Measurements from ENCODE around the gene MLH1. TPM values are rescaled to one million over a fixed set of nuclear protein-coding genes. Genes with fewer than 3 reads are reported as not detected.
"Not testable (repeated sequence)": the region's sequence is repeated elsewhere in the genome, so short reads cannot be mapped to it uniquely, and the experiment has no call there.

Gene MLH1
- total RNA-seq: 100 to 1,000 TPM in 1 of 2 experiments, 10 to 100 TPM in 1; 85.8 to 102 TPM

DNA sequence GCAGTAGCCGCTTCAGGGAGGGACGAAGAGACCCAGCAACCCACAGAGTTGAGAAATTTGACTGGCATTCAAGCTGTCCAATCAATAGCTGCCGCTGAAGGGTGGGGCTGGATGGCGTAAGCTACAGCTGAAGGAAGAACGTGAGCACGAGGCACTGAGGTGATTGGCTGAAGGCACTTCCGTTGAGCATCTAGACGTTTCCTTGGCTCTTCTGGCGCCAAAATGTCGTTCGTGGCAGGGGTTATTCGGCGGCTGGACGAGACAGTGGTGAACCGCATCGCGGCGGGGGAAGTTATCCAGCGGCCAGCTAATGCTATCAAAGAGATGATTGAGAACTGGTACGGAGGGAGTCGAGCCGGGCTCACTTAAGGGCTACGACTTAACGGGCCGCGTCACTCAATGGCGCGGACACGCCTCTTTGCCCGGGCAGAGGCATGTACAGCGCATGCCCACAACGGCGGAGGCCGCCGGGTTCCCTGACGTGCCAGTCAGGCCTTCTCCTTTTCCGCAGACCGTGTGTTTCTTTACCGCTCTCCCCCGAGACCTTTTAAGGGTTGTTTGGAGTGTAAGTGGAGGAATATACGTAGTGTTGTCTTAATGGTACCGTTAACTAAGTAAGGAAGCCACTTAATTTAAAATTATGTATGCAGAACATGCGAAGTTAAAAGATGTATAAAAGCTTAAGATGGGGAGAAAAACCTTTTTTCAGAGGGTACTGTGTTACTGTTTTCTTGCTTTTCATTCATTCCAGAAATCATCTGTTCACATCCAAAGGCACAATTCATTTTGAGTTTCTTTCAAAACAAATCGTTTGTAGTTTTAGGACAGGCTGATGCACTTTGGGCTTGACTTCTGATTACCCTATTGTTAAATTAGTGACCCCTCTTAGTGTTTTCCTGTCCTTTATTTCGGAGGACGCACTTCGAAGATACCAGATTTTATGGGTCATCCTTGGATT lies at the start of gene MLH1:
Gene MLH1 (plus strand): TSS at position 193 of the 958 bp plus-strand sequence. CDS start 30 bp downstream, at position 223.
- ChIA-PET CTCF (interaction anchor here (0.9 to 2.1 kb wide), 6 partner anchors 24 to 981 kb away, joined by 3 to 8 read pairs (median 4); no protein-coding TSS in a partner anchor), POLR2A (interaction anchor here (0.6 to 2.1 kb wide), 6 partner anchors 24 to 134 kb away, joined by 3 to 12 read pairs (median 3); partner anchors contain the start of gene TRANK1)
- Mint-ChIP-seq H3K36me3 (peaks cover 41% of the 10 kb centered on the region), H3K27ac (no peak within 1 kb of the TSS), H3K9me3 (no peaks in the 10 kb centered on the region), H3K4me3 (no peak within 1 kb of the TSS), H3K27me3 (no peaks in the 10 kb centered on the region), H3K4me1 (ENCODE audit: low read depth) (peaks cover 38% of the 10 kb centered on the region)
- intact Hi-C loops (cut with micrococcal nuclease): loop anchor here (1.0 to 10.0 kb wide), 8 partner anchors 48 to 1171 kb away; partner anchors contain the start of genes OXSR1 and TRANK1
- peak; percentile 100 for DNase-seq

DNA sequence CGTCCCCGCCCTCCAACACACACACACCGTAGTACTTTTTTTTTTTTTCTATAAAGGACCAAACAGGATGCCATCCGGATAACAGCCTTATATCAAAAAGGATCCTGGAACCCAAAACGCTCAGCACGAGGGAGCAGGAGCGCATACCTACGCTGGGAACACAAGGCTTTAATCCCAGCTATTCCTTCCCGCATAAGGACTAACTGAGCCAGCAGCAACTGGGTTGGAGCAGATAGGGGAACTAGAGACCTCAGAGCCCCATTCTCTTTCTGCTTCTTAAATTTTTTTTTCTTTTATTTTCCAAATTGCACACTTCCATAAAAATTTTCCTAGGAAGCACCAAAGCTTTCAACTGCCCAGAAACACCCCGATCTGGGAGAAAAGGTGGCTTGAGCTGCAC lies 49.7 kb upstream of the MLH1 start:
- peak overlapping the region; percentile 80 for H3K4me3 Mint-ChIP-seq
- no peak for DNase-seq
- CTCF ChIA-PET: interaction anchor here (1.0 to 3.2 kb wide), 3 partner anchors 15 to 37 kb away, joined by 4 to 39 read pairs (median 5); no protein-coding TSS in a partner anchor
- H3K4me1 Mint-ChIP-seq (ENCODE audit: low read depth): peaks cover 14% of the 10 kb centered on the region
- H3K36me3 Mint-ChIP-seq: peaks cover 9% of the 10 kb centered on the region
- H3K27me3 Mint-ChIP-seq: no peaks in the 10 kb centered on the region
- no peak overlapping the region for H3K27ac Mint-ChIP-seq
- peaks cover 19% of the 10 kb centered on the region for H3K9me3 Mint-ChIP-seq
- intact Hi-C loops (cut with micrococcal nuclease): no loop called here
- POLR2A ChIA-PET: interaction anchor here (0.6 to 2.7 kb wide), 4 partner anchors 46 to 92 kb away, joined by 3 to 12 read pairs (median 6); partner anchors contain the start of genes EPM2AIP1 and MLH1

DNA sequence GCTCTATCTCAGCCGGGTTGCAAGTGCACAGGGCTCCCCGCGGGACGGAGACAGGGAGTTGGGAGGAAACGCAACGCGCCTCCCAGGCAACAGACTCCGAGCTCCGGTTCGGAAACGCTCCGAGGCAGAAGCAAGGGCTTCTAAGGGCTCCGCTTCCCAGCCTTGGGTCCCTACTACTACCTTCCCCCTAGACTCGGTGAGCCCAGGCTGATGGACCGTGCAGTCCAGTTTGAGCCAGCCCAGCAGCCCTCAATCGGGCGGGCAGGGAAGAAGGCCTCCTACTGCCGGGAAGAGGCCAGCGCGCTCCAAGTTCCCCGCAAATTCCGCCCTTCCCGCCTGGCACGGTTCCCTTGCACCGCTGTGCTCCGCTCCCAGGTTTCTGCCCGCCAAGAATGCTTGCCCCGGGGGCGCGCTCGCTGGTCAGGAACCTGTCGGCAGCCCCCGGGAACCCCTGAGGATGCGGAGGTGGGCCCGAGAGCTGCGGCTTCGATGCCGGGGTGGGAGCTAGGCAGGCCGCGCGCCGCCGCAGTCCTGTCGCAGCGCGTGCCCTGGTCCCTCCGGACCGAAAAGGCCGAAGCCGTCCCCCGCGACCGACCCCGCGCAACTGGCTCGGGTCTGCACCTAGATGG lies 49.2 kb upstream of the MLH1 start:
- intact Hi-C loops (cut with micrococcal nuclease): loop anchor here (1.0 to 2.0 kb wide), 3 partner anchors 15 to 67 kb away; no protein-coding TSS in a partner anchor
- peak overlapping the region; percentile 80 for H3K4me3 Mint-ChIP-seq
- POLR2A ChIA-PET: interaction anchor here (0.6 to 2.7 kb wide), 6 partner anchors 36 to 92 kb away, joined by 3 to 12 read pairs (median 6); partner anchors contain the start of genes EPM2AIP1 and MLH1
- H3K27ac Mint-ChIP-seq: no peak overlapping the region
- H3K27me3 Mint-ChIP-seq: no peaks in the 10 kb centered on the region
- peak; percentile 50 for DNase-seq
- peaks cover 16% of the 10 kb centered on the region for H3K4me1 Mint-ChIP-seq (ENCODE audit: low read depth)
- peaks cover 23% of the 10 kb centered on the region for H3K9me3 Mint-ChIP-seq
- CTCF ChIA-PET: interaction anchor here (1.0 to 3.2 kb wide), 4 partner anchors 12 to 37 kb away, joined by 3 to 39 read pairs (median 4); no protein-coding TSS in a partner anchor
- H3K36me3 Mint-ChIP-seq: peaks cover 12% of the 10 kb centered on the region

DNA sequence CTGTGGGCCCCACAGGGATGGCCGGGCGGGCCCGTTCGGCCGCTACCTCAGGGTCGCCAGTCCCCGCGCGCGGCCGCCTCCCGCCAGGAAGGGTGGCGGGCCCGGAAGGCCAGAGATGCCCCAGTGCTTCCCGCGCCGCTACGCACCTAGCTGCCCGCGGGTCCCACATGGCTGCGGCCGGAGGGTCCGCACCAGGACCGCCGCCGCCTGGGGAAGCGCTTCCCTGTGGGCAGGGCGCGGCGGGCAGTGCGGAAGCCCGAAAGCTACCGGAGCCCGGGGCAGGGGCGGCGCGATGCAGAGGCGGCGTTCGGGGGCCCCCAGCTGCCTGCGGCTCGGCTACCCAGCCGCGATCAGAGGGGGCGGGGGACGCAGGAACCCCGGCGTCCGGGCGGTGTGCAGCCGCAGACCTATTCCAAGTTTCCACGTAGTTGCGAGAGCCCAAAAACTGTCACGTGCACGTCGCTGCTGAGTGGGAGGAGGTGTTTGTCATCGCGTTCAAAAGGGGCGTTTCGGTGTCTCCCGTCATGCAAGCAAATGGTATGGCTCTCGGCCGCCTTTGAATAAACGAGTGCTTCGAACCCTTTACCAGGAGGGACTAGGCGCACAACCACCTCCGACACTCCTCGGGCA lies 48.6 kb upstream of the MLH1 start, which contains the start of gene TRANK1:
Gene TRANK1 (minus strand): TSS at position 414 of the 630 bp plus-strand sequence. CDS start 245 bp downstream, at position 169.
- POLR2A ChIA-PET: interaction anchor here (1.0 to 2.7 kb wide), 5 partner anchors 37 to 68 kb away, joined by 3 to 12 read pairs (median 6); partner anchors contain the start of genes EPM2AIP1 and MLH1
- DNase-seq: peak; percentile 90
- Mint-ChIP-seq H3K27me3 (no peaks in the 10 kb centered on the region), H3K4me1 (ENCODE audit: low read depth) (peaks cover 16% of the 10 kb centered on the region), H3K36me3 (peaks cover 12% of the 10 kb centered on the region), H3K9me3 (peaks cover 25% of the 10 kb centered on the region), H3K27ac (no peak within 1 kb of the TSS), H3K4me3 (peak within 1 kb of the TSS; percentile 80)
- CTCF ChIA-PET: interaction anchor here (1.0 to 3.2 kb wide), 3 partner anchors 12 to 38 kb away, joined by 3 to 39 read pairs (median 4); no protein-coding TSS in a partner anchor
- intact Hi-C loops (cut with micrococcal nuclease): loop anchor here (1.0 to 2.0 kb wide), 5 partner anchors 14 to 68 kb away; partner anchors contain the start of genes EPM2AIP1 and MLH1

DNA sequence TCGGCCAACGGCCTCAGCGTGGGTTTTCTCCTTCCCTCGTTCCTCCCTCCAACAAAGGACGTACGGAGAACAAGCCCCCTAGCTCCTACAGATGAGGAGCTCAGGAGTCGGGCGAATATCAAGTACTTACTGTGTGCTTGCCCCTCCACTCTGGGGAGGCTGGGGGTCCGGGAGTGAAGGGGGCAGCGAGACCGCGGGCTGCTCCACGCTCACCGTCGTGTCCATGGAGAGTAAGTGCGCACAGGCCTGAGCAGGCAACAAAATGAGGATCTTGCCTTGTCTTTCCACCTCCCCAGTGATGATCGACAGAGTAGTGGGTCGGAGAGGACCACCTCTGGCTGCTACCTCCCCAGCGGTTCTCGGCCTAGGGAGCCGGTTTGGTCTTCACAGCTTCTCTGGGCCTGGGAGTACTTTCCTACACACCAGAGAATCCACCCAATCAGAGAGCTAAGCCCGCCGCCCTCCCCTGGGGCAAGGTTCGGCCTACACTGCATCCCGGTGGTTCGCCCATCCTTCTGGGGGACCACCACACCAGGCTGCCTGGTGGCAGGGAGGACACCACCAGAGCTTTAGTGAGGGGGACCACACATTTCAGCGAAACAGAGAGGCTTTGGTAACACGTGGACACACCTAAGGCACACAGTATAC lies 47.9 kb upstream of the MLH1 start:
- ChIA-PET CTCF (interaction anchor here (1.0 to 3.2 kb wide), 2 partner anchors 11 to 13 kb away, joined by 3 to 39 read pairs; no protein-coding TSS in a partner anchor), POLR2A (interaction anchor here (1.8 to 2.7 kb wide), 2 partner anchors 38 to 48 kb away, joined by 8 to 12 read pairs; partner anchors contain the start of genes EPM2AIP1 and MLH1)
- peaks cover 25% of the 10 kb centered on the region for H3K9me3 Mint-ChIP-seq
- no peaks in the 10 kb centered on the region for H3K27me3 Mint-ChIP-seq
- peaks cover 12% of the 10 kb centered on the region for H3K36me3 Mint-ChIP-seq
- peak overlapping the region; percentile 71 for H3K4me3 Mint-ChIP-seq
- H3K27ac Mint-ChIP-seq: no peak overlapping the region
- intact Hi-C loops (cut with micrococcal nuclease): loop anchor here (1.0 to 2.0 kb wide), 4 partner anchors 13 to 69 kb away; partner anchors contain the start of genes EPM2AIP1 and MLH1
- no peak for DNase-seq
- peaks cover 16% of the 10 kb centered on the region for H3K4me1 Mint-ChIP-seq (ENCODE audit: low read depth)

DNA sequence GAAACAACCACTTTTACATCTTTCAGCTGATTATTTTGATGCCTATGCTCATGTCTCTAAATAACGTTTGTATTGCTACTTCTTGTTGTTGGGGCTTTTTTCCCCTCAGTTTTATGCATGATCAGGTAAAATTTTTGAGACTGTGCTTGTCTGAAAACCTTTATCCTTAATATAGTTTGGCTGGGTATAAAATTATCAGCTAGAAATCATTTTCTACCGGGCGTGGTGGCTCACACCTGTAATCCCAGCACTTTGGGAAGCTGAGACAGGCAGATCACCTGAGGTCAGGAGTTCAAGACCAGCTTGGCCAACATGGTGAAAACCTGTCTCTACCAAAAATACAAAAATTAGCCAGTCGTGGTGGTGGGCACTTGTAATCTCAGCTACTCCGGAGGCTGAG lies 45.5 kb upstream of the MLH1 start:
- peaks cover 12% of the 10 kb centered on the region for H3K36me3 Mint-ChIP-seq
- H3K9me3 Mint-ChIP-seq: peaks cover 25% of the 10 kb centered on the region
- H3K4me3 Mint-ChIP-seq; POLR2A ChIA-PET; H3K27me3 Mint-ChIP-seq; DNase-seq; H3K27ac Mint-ChIP-seq; intact Hi-C loops (cut with micrococcal nuclease): not testable (repeated sequence)
- CTCF ChIA-PET: interaction anchor here (1.5 kb wide), 1 partner anchor 11 kb away, joined by 11 read pairs; no protein-coding TSS in a partner anchor
- peaks cover 11% of the 10 kb centered on the region for H3K4me1 Mint-ChIP-seq (ENCODE audit: low read depth)

DNA sequence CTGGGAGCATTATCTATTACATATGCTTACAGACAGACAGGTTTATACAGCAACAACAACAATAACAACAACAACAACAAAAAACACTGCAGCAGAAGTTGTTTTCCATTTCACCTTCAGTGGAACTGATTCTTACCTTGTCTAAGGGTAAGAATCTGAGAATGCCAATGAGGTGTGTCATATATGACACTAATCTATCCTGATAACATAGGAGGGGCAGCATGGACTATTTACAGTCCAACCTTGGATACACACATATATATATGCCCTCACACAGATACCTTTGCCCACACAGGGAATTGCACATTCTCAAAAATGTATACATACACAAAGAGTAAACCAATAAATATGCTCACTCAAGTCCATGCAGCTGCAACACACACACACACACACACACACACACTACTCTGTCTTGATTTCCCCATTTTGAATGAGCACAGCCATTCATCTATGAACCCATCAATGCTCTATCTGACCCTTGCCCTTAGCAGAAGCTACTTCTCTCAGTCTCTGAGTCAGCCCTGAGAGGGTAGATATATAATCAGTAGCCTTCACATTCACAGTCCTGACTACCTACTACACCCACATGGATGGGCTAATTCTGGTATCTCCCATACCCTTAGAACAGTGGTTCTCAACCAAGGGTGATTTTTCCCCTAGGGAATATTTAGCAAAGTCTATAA lies 38.7 kb upstream of the MLH1 start:
- peaks cover 10% of the 10 kb centered on the region for H3K4me1 Mint-ChIP-seq (ENCODE audit: low read depth)
- CTCF ChIA-PET: interaction anchor here (0.8 to 1.3 kb wide), 2 partner anchors 70 to 226 kb away, joined by 3 to 4 read pairs; no protein-coding TSS in a partner anchor
- H3K9me3 Mint-ChIP-seq: no peaks in the 10 kb centered on the region
- H3K27me3 Mint-ChIP-seq: no peaks in the 10 kb centered on the region
- intact Hi-C loops (cut with micrococcal nuclease): no loop called here
- no peaks in the 10 kb centered on the region for H3K36me3 Mint-ChIP-seq
- no peak for DNase-seq
- POLR2A ChIA-PET: no interaction called here
- no peak overlapping the region for H3K27ac Mint-ChIP-seq
- H3K4me3 Mint-ChIP-seq: no peak overlapping the region

DNA sequence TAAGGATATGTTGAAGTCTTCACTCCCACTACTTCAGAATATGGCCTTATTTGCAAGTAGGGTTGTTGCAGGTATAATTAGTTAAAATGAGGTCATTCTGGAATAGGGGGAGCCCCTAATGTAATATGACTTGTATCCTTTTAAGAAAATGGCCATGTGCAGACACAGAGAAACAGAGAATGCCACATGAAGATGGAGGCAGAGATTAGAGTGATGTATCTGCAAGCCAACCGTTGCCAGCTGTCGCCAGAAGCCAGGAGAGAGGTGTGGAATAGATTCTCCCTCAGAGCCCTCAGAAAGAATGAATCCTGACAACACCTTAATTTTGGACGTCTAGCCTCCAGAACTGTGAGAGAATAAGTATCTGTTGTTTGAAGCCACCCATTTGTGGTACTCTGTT lies 37.2 kb upstream of the MLH1 start:
- CTCF ChIA-PET: interaction anchor here (0.6 to 4.5 kb wide), 4 partner anchors 11 to 227 kb away, joined by 3 to 69 read pairs (median 4); partner anchors contain the start of gene TRANK1
- Mint-ChIP-seq H3K4me3 (no peak overlapping the region), H3K4me1 (ENCODE audit: low read depth) (peaks cover 10% of the 10 kb centered on the region), H3K27ac (no peak overlapping the region), H3K9me3 (no peaks in the 10 kb centered on the region), H3K27me3 (no peaks in the 10 kb centered on the region), H3K36me3 (no peaks in the 10 kb centered on the region)
- intact Hi-C loops (cut with micrococcal nuclease): no loop called here
- POLR2A ChIA-PET: no interaction called here
- DNase-seq: no peak

DNA sequence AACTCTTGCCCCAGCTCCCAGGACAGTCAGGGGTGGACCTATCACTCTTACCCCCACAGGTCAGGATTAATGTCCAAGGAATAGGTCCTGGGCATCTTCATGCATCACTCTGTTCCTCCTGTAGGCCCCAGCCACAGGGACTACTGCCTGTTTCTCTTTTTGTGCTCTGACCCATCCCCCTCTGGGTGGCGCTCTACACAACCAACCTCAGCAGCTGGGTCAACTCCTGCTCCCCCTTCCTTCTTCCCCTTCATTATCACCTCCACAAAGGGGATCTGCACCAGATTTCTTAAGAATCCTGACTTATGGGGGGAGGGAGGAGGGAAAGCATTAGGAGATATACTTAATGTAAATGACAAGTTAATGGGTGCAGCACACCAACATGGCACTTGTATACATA lies 36.3 kb upstream of the MLH1 start:
- ChIA-PET CTCF (interaction anchor here (0.7 to 4.5 kb wide), 9 partner anchors 12 to 228 kb away, joined by 3 to 69 read pairs (median 23); partner anchors contain the start of gene TRANK1), POLR2A (no interaction called here)
- peaks cover 10% of the 10 kb centered on the region for H3K4me1 Mint-ChIP-seq (ENCODE audit: low read depth)
- no peak overlapping the region for H3K27ac Mint-ChIP-seq
- H3K4me3 Mint-ChIP-seq: no peak overlapping the region
- intact Hi-C loops (cut with micrococcal nuclease): no loop called here
- H3K36me3 Mint-ChIP-seq: no peaks in the 10 kb centered on the region
- peak; percentile 20 for DNase-seq
- H3K9me3 Mint-ChIP-seq: no peaks in the 10 kb centered on the region
- H3K27me3 Mint-ChIP-seq: no peaks in the 10 kb centered on the region

Measured in activated CD4-positive, alpha-beta memory T cell treated with anti-CD3 and anti-CD28 coated beads for 36 hours (primary cell).